ENCODE results near the gene ZNF556.

The ZNF556 gene

GRCh38 chr19:2923510-2923909 is 56.4 kb downstream of the ZNF556 start:
- 91% methylated on average over 3 of the region's 4 CpGs for WGBS (ENCODE audit: insufficient coverage)
- DNase-seq = no peak
- POLR2A ChIA-PET = interaction anchor here (1.0 kb wide), 1 partner anchor 23 kb away, joined by 3 read pairs; the partner anchor contains the start of gene ZNF57

DNA sequence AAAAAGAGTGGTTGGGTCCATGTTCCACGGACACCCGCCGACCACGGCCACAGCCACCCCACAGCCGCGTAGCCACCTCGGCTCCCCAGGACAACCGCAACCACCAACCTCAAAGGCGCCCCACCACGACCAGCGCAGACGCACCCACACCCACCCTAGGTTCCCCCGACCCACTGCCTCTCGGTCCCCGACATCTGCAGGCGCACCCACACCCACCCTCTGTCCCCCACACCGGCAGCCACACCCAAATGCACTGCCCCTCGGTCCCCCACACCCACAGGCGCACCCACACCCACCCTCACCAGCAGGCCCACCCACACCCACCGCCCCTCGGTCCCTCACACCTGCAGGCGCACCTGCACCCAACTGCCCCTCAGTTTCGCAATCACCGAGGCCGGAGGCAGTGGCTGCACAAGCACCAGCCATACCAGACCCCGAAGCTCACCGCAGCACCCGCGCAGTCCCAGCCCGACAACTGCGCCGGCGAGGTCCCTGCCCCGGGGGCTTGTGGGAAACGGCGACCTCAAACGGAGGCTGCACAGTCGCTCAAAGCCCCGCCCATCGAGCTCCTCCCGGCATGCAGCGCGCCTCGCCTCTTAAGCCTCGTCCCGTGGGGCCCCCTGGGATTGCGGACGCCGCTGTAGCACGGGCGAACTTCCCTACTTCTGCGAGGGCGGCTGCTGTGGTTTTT is 59.4 kb downstream of the ZNF556 start:
- no peak overlapping the region for H3K27ac ChIP-seq (ENCODE audit: insufficient read depth in 1 of 2, low read depth in 1 of 2, low read length in 2 of 2, poor library complexity in 1 of 2, severe bottlenecking in 2 of 2)
- peaks cover 0 to 21% (median 12%) of the 10 kb centered on the region in 5 experiments for H3K9me3 ChIP-seq (ENCODE audit: control extremely low read depth in 1 of 5, control insufficient read depth in 4 of 5, insufficient read depth in 2 of 5, low read depth in 1 of 5, low read length in 4 of 5)
- DNase-seq = no peak
- no peak overlapping the region for H3K4me3 ChIP-seq (ENCODE audit: control insufficient read depth in 1 of 7, extremely low read depth in 1 of 7, insufficient read depth in 4 of 7, low read depth in 2 of 7, low read length in 6 of 7)
- CTCF ChIA-PET = no interaction called here
- POLR2A ChIA-PET = no interaction called here
- 97% methylated on average over 35 of the region's 53 CpGs for WGBS (ENCODE audit: insufficient coverage)
- H3K36me3 ChIP-seq (ENCODE audit: control insufficient read depth in 4 of 4, insufficient read depth in 4 of 4, low read length in 3 of 4) = peaks cover 0 to 7% (median 5%) of the 10 kb centered on the region in 4 experiments
- H3K4me1 ChIP-seq (ENCODE audit: control extremely low read depth in 1 of 4, control insufficient read depth in 4 of 4, insufficient read depth in 4 of 4, low read length in 3 of 4) = no peaks in the 10 kb centered on the region
- no peaks in the 10 kb centered on the region for H3K27me3 ChIP-seq (replicated peaks in 2 of 5; ENCODE audit: control insufficient read depth in 4 of 5, insufficient read depth in 5 of 5, low read length in 4 of 5)

More at GRCh38 chr19:2923510-2923909, 56.4 kb downstream of the ZNF556 start:
- Histone ChIP-seq H3K27ac (ENCODE audit: insufficient read depth in 1 of 2, low read depth in 1 of 2, low read length in 2 of 2, poor library complexity in 1 of 2, severe bottlenecking in 2 of 2) (no peak overlapping the region), H3K4me3 (ENCODE audit: control insufficient read depth in 1 of 7, extremely low read depth in 1 of 7, insufficient read depth in 4 of 7, low read depth in 2 of 7, low read length in 6 of 7) (no peak overlapping the region), H3K4me1 (ENCODE audit: control extremely low read depth in 1 of 4, control insufficient read depth in 4 of 4, insufficient read depth in 4 of 4, low read length in 3 of 4) (no peaks in the 10 kb centered on the region), H3K36me3 (ENCODE audit: control insufficient read depth in 4 of 4, insufficient read depth in 4 of 4, low read length in 3 of 4) (peaks cover 3 to 11% (median 7%) of the 10 kb centered on the region in 4 experiments), H3K27me3 (replicated peaks in 2 of 5; ENCODE audit: control insufficient read depth in 4 of 5, insufficient read depth in 5 of 5, low read length in 4 of 5) (no peaks in the 10 kb centered on the region), H3K9me3 (ENCODE audit: control extremely low read depth in 1 of 5, control insufficient read depth in 4 of 5, insufficient read depth in 2 of 5, low read depth in 1 of 5, low read length in 4 of 5) (peaks cover 0 to 24% (median 15%) of the 10 kb centered on the region in 5 experiments)
- CTCF ChIA-PET = interaction anchor here (1.3 kb wide), 1 partner anchor 36 kb away, joined by 4 read pairs; no protein-coding TSS in a partner anchor

DNA sequence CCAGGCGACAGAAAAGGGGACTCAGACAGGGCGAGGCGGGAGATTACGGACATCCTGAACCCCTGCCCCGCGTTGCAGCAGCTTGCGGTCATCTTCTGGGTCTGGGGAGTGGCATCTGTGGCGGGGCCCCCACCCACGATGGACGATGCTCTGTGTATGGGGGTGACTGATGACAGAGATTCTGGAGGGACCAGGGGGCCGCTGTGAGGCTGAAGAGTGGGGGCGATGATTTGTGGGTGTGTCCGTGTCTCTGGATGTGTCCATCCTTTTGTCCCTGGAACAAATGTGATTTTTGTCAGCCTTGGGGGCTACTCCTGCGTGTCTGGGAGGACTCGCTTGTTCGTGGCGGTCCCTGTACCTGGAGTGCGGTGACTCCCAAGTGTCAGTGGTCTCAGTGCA is 59.9 kb downstream of the ZNF556 start:
- H3K36me3 ChIP-seq (ENCODE audit: control insufficient read depth in 4 of 4, insufficient read depth in 4 of 4, low read length in 3 of 4) = peaks cover 0 to 8% (median 5%) of the 10 kb centered on the region in 4 experiments
- no peak overlapping the region for H3K4me3 ChIP-seq (ENCODE audit: control insufficient read depth in 1 of 7, extremely low read depth in 1 of 7, insufficient read depth in 4 of 7, low read depth in 2 of 7, low read length in 6 of 7)
- over 99% methylated on average over 16 of the region's 18 CpGs for WGBS (ENCODE audit: insufficient coverage)
- peaks cover 0 to 23% (median 12%) of the 10 kb centered on the region in 5 experiments for H3K9me3 ChIP-seq (ENCODE audit: control extremely low read depth in 1 of 5, control insufficient read depth in 4 of 5, insufficient read depth in 2 of 5, low read depth in 1 of 5, low read length in 4 of 5)
- ChIA-PET POLR2A (no interaction called here), CTCF (no interaction called here)
- H3K27ac ChIP-seq (ENCODE audit: insufficient read depth in 1 of 2, low read depth in 1 of 2, low read length in 2 of 2, poor library complexity in 1 of 2, severe bottlenecking in 2 of 2) = no peak overlapping the region
- no peaks in the 10 kb centered on the region for H3K4me1 ChIP-seq (ENCODE audit: control extremely low read depth in 1 of 4, control insufficient read depth in 4 of 4, insufficient read depth in 4 of 4, low read length in 3 of 4)
- no peaks in the 10 kb centered on the region for H3K27me3 ChIP-seq (replicated peaks in 2 of 5; ENCODE audit: control insufficient read depth in 4 of 5, insufficient read depth in 5 of 5, low read length in 4 of 5)
- DNase-seq = no peak

All from common myeloid progenitor, CD34-positive (primary cell).